Measurements from ENCODE around the gene BRINP3.

BRINP3 gene

GRCh38 chr1:190312763-190313162, 164.9 kb downstream of the BRINP3 start:
- DNase-seq, result no peak

GRCh38 chr1:190303501-190303900, 174.2 kb downstream of the BRINP3 start:
- DNase-seq, result no peak

- DNase-seq, result no peak
Observed at GRCh38 chr1:190296453-190296852, 181.2 kb downstream of the BRINP3 start.

GRCh38 chr1:190289897-190290296, 187.8 kb downstream of the BRINP3 start:
- no peak for DNase-seq

GRCh38 chr1:190286111-190286510, 191.6 kb downstream of the BRINP3 start:
- DNase-seq, result no peak

- DNase-seq, result no peak
Observed at GRCh38 chr1:190277107-190277506, 200.6 kb downstream of the BRINP3 start.

GRCh38 chr1:190274721-190275120, 202.9 kb downstream of the BRINP3 start:
- no peak for DNase-seq

GRCh38 chr1:190273161-190273560, 204.5 kb downstream of the BRINP3 start:
- DNase-seq, result no peak

GRCh38 chr1:190262538-190262937, 215.1 kb downstream of the BRINP3 start:
- no peak for DNase-seq

- DNase-seq, result no peak
Observed at GRCh38 chr1:190259424-190259823, 218.2 kb downstream of the BRINP3 start.

- no peak for DNase-seq
Observed at GRCh38 chr1:190258003-190258402, 219.7 kb downstream of the BRINP3 start.

- DNase-seq, result no peak
Observed at GRCh38 chr1:190252046-190252445, 225.6 kb downstream of the BRINP3 start.

GRCh38 chr1:190250368-190250767, 227.3 kb downstream of the BRINP3 start:
- DNase-seq, result no peak

- DNase-seq, result no peak
Observed at GRCh38 chr1:190244406-190244805, 233.3 kb downstream of the BRINP3 start.

GRCh38 chr1:190243056-190243455, 234.6 kb downstream of the BRINP3 start:
- no peak for DNase-seq

GRCh38 chr1:190226006-190226405, 251.7 kb downstream of the BRINP3 start:
- peak; percentile 11 for DNase-seq

- DNase-seq, result no peak
Observed at GRCh38 chr1:190212450-190212849, 265.2 kb downstream of the BRINP3 start.

GRCh38 chr1:190207733-190208132, 269.9 kb downstream of the BRINP3 start:
- DNase-seq, result no peak

- DNase-seq, result no peak
Observed at GRCh38 chr1:190205713-190206112, 272.0 kb downstream of the BRINP3 start.

- DNase-seq, result peak; percentile 47
Observed at GRCh38 chr1:190196020-190196419, 281.6 kb downstream of the BRINP3 start.

- DNase-seq, result no peak
Observed at GRCh38 chr1:190193508-190194115, 284.1 kb downstream of the BRINP3 start.

- no peak for DNase-seq
Observed at GRCh38 chr1:190192627-190193026, 285.0 kb downstream of the BRINP3 start.

- DNase-seq, result no peak
Observed at GRCh38 chr1:190183588-190183987, 294.1 kb downstream of the BRINP3 start.

- DNase-seq, result peak; percentile 37
Observed at GRCh38 chr1:190179817-190180216, 297.8 kb downstream of the BRINP3 start.

- DNase-seq, result no peak
Observed at GRCh38 chr1:190178827-190179226, 298.8 kb downstream of the BRINP3 start.

GRCh38 chr1:190177555-190177954, 300.1 kb downstream of the BRINP3 start:
- no peak for DNase-seq
